HepG2 (cell line): Measurements from ENCODE around the gene IGSF21. TPM values are rescaled to one million over a fixed set of nuclear protein-coding genes. Genes with fewer than 3 reads are reported as not detected.

Source experiments
- ATAC-seq: fragments of 200-7000 bp; cut with Tn5 transposase; 3 replicates; pipeline ENCODE4 v1.9.1; 2020; ENCODE audit warnings: mild to moderate bottlenecking, moderate library complexity
- BruUV-seq: library from RNA; stranded (reverse); fragments of 400-500 nt; replicated peaks from 2 replicates; lab custom pipeline; 2021; lab: Mats Ljungman, UMichigan
- CTCF ChIA-PET: fragments of 300-600 bp; formaldehyde crosslinking; extraction: SDS; loops from one replicate; lab custom pipeline; 2021; ENCODE audit warnings: low total read pairs, inconsistent platforms, low intra/inter-chr PET ratio; lab: Yijun Ruan, JAX
- POLR2A ChIA-PET: fragments of 350-600 bp; sonication (Branson Sonifier 250); formaldehyde crosslinking; loops from one replicate; lab custom pipeline; 2020; ENCODE audit warnings: antibody characterized with exemption, inconsistent platforms; lab: Yijun Ruan, JAX
- DNase-seq: peaks from one replicate; pipeline ENCODE4 v3.0.0-alpha.2; 2015; ENCODE audit warnings: low spot score
- FAIRE-seq: peaks from 3 replicates; lab custom pipeline; 2011; peaks lifted over from hg19 to GRCh38; lab: Jason Lieb, UNC
- H2AFZ ChIP-seq: one replicate; pipeline ENCODE4 v1.6.1; 2011; ENCODE audit warnings: low read length, inconsistent platforms
- H3K27ac ChIP-seq: fragments of 300-600 bp; 3 replicates; pipeline ENCODE4 v1.8.0; 2011; ENCODE audit warnings: mixed run types, mild to moderate bottlenecking, mixed read lengths, low read length, inconsistent platforms; ENCODE audit not compliant: insufficient read depth; ENCODE audit errors: extremely low read length
- H3K27me3 ChIP-seq, 2 experiments: fragments of 200-600 bp in 1 of 2; 2 replicates in 1 of 2; 3 replicates in 1 of 2; pipeline versions ENCODE4 v1.6.0 to v1.8.0; 2011; ENCODE audit warnings: low read length in 2 of 2, mild to moderate bottlenecking in 2 of 2, moderate library complexity in 2 of 2, inconsistent platforms in 1 of 2; ENCODE audit not compliant: insufficient read depth in 2 of 2, control insufficient read depth in 1 of 2
- H3K36me3 ChIP-seq, 2 experiments: fragments of 200-600 bp in 1 of 2; replicated peaks in 1 of 2; 2 replicates in 1 of 2; 3 replicates in 1 of 2; pipeline versions ENCODE4 v1.5.1 to v1.8.0; 2011; ENCODE audit warnings: low read length in 2 of 2, inconsistent platforms in 1 of 2; ENCODE audit not compliant: insufficient read depth in 2 of 2, control insufficient read depth in 1 of 2
- H3K4me1 ChIP-seq: 2 replicates; pipeline ENCODE4 v1.5.1; 2012; ENCODE audit warnings: low read length, inconsistent platforms; ENCODE audit not compliant: insufficient read depth
- H3K4me2 ChIP-seq: 2 replicates; pipeline ENCODE4 v1.6.0; 2011; ENCODE audit warnings: low read depth, low read length, inconsistent platforms
- H3K4me3 ChIP-seq, 3 experiments: fragments of 200-600 bp in 1 of 3; sonication (generic), shearing (Covaris generic) in 1 of 3; replicated peaks in 1 of 3; 2 replicates each; pipeline ENCODE4 v1.5.1; 2011 to 2016; ENCODE audit warnings: low read length in 3 of 3, inconsistent platforms in 2 of 3, low read depth in 2 of 3, mild to moderate bottlenecking in 2 of 3, control low read depth in 1 of 3, mixed read lengths in 1 of 3; ENCODE audit not compliant: insufficient read depth in 1 of 3
- H3K79me2 ChIP-seq: one replicate; pipeline ENCODE4 v1.6.1; 2011; ENCODE audit warnings: low read length, inconsistent platforms; ENCODE audit not compliant: insufficient read depth
- H3K9ac ChIP-seq: 2 replicates; pipeline ENCODE4 v1.6.0; 2011; ENCODE audit warnings: mild to moderate bottlenecking, low read depth, low read length, inconsistent platforms; ENCODE audit not compliant: insufficient read depth
- H3K9me3 ChIP-seq: 2 replicates; pipeline ENCODE4 v1.5.1; 2012; ENCODE audit warnings: mild to moderate bottlenecking, low read length
- H4K20me1 ChIP-seq: 2 replicates; pipeline ENCODE4 v1.6.0; 2011; ENCODE audit warnings: inconsistent platforms, mild to moderate bottlenecking, low read length, moderate library complexity; ENCODE audit not compliant: insufficient read depth
- CEBPB ChIP-seq: IDR thresholded peaks from 2 replicates; pipeline ENCODE4 v1.6.1; 2011; ENCODE audit warnings: low read depth, low read length, improper control_type of control experiment, borderline replicate concordance
- EP300 ChIP-seq, 3 experiments: sonication (generic) in 1 of 3; formaldehyde crosslinking in 1 of 3; IDR thresholded peaks; 2 replicates each; pipeline versions ENCODE4 v1.5.1 to v1.6.1; 2011 to 2020; ENCODE audit warnings: low read depth in 2 of 3, low read length in 2 of 3, borderline replicate concordance in 1 of 3, improper control_type of control experiment in 1 of 3, mild to moderate bottlenecking in 1 of 3, missing genetic modification reagents in 1 of 3, moderate library complexity in 1 of 3
- GATAD2A ChIP-seq: IDR thresholded peaks from 2 replicates; pipeline ENCODE4 v1.6.1; 2016
- MEF2D ChIP-seq: sonication (generic); formaldehyde crosslinking; IDR thresholded peaks from 2 replicates; pipeline ENCODE4 v1.5.1; 2020; ENCODE audit warnings: mild to moderate bottlenecking, missing genetic modification reagents
- SRF ChIP-seq: IDR thresholded peaks from 2 replicates; pipeline ENCODE4 v1.6.1; 2011; ENCODE audit warnings: mild to moderate bottlenecking, low read depth, low read length, moderate library complexity
- TEAD2 ChIP-seq: sonication (generic); formaldehyde crosslinking; IDR thresholded peaks from 2 replicates; pipeline ENCODE4 v1.9.0; 2021; ENCODE audit warnings: missing genetic modification reagents
- ZNF180 ChIP-seq: sonication (generic); formaldehyde crosslinking; IDR thresholded peaks from 2 replicates; pipeline ENCODE4 v1.4.0; 2020; ENCODE audit warnings: low read depth, missing genetic modification reagents, borderline replicate concordance
- ZNF615 ChIP-seq: sonication (generic); formaldehyde crosslinking; IDR thresholded peaks from 2 replicates; pipeline ENCODE4 v1.5.0; 2020; ENCODE audit warnings: mild to moderate bottlenecking, missing genetic modification reagents, borderline replicate concordance
- ZNF616 ChIP-seq: sonication (generic); formaldehyde crosslinking; IDR thresholded peaks from 2 replicates; pipeline ENCODE4 v1.5.0; 2020; ENCODE audit warnings: low read depth, mild to moderate bottlenecking, missing genetic modification reagents
- WGBS: methylation state at CpG from one replicate; pipeline ENCODE4 v1.1.6; 2017; ENCODE audit warnings: low lambda C conversion rate; 5-methylcytosine and 5-hydroxymethylcytosine counted together
- in situ Hi-C: cut with HindIII; loops from 2 replicates; pipeline ENCODE4 v1.10.0; 2017; ENCODE audit warnings: low pct_unique_long_range_greater_than_20kb; ENCODE audit not compliant: extremely low pct_ligation_motif_present
- intact Hi-C: fragments of 100-400 bp; cut with micrococcal nuclease; formaldehyde crosslinking; loops from one replicate; pipeline ENCODE4 v1.10.0; 2022; ENCODE audit not compliant: unreplicated experiment
- polyA plus RNA-seq, 8 experiments: library from polyadenylated mRNA; depleted of rRNA in 3 of 8; stranded (reverse) in 7 of 8; unstranded in 1 of 8; fragments of >200 nt; fragmentation: Illumina TruSeq in 4 of 8; extraction: Trizol in 4 of 8; gene quantifications; 2 replicates each; pipeline versions ENCODE4 v1.2.1 to v1.2.3, GENCODE V29; 2011 to 2016; ENCODE audit warnings: low read depth in 4 of 8, missing spikeins in 1 of 8, mixed read lengths in 1 of 8; ENCODE audit not compliant: insufficient read depth in 1 of 8
- total RNA-seq, 5 experiments: library from RNA; depleted of rRNA; stranded (reverse); fragments of >200 nt; fragmentation: Illumina TruSeq; extraction: Trizol; gene quantifications; 2 replicates each; pipeline ENCODE4 v1.2.3, GENCODE V29; 2016; ENCODE audit warnings: low read depth in 1 of 5
- TF ChIP-seq, protein P1 (sequence below), 2 experiments: sonication (generic) in 1 of 2; formaldehyde crosslinking in 1 of 2; IDR thresholded peaks; 2 replicates each; pipeline versions ENCODE4 v1.5.1 to v1.6.1; 2011 to 2020; ENCODE audit warnings: borderline replicate concordance in 1 of 2, low read depth in 1 of 2, low read length in 1 of 2, mild to moderate bottlenecking in 1 of 2, missing genetic modification reagents in 1 of 2, moderate library complexity in 1 of 2
- TF ChIP-seq, protein P2 (sequence below): IDR thresholded peaks from 2 replicates; pipeline ENCODE4 v1.6.1; 2016; ENCODE audit warnings: low read depth, missing genetic modification reagents, missing compliant biosample characterization

The IGSF21 gene
- total and polyA plus RNA-seq, 2 of the 13 experiments (the other 11 are each of a cell fraction or from before 2014, with no cell fraction given) = not detected

DNA sequence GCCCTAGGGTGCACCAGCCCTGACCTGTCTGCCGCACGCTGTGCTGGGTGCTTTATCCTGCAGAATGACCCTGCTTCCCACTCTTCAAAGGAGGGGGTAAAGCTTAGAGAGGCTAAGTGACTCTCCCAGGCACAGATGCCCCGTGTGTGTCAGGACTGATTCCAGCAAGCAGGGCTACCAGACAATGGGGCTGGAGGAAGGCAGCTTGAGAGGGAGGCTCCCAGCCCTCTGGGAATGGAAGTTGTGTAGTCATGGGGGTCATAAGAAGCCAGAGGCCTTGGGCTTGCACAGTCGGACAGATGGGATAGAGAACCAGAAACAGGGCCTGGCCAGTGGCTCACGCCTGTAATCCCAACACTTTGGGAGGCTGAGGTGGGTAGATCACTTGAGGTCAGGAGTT lies 279.0 kb downstream of the IGSF21 start:
- in situ Hi-C loops = no loop called here
- DNase-seq = no peak

More for the DNA sequence above, 279.0 kb downstream of the IGSF21 start:
- no peak for TF ChIP-seq ZNF615 (CRISPR knock-in tag)
- TF ChIP-seq GATAD2A (CRISPR knock-in tag) = no peak
- TF ChIP-seq ZNF180 (CRISPR knock-in tag) = no peak
- TF ChIP-seq CEBPB = no peak
- TF ChIP-seq TEAD2 (CRISPR knock-in tag) = no peak
- no peak for TF ChIP-seq SRF
- TF ChIP-seq, protein P1, sequence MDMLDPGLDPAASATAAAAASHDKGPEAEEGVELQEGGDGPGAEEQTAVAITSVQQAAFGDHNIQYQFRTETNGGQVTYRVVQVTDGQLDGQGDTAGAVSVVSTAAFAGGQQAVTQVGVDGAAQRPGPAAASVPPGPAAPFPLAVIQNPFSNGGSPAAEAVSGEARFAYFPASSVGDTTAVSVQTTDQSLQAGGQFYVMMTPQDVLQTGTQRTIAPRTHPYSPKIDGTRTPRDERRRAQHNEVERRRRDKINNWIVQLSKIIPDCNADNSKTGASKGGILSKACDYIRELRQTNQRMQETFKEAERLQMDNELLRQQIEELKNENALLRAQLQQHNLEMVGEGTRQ (IDR thresholded peaks at IDR 0.05; ENCODE audit: low read depth, low read length) = no peak
- TF ChIP-seq, protein P1 (CRISPR knock-in tag; IDR thresholded peaks at IDR 0.05; ENCODE audit: borderline replicate concordance) = no peak
- no peak for TF ChIP-seq MEF2D (CRISPR knock-in tag)
- TF ChIP-seq, protein P2, sequence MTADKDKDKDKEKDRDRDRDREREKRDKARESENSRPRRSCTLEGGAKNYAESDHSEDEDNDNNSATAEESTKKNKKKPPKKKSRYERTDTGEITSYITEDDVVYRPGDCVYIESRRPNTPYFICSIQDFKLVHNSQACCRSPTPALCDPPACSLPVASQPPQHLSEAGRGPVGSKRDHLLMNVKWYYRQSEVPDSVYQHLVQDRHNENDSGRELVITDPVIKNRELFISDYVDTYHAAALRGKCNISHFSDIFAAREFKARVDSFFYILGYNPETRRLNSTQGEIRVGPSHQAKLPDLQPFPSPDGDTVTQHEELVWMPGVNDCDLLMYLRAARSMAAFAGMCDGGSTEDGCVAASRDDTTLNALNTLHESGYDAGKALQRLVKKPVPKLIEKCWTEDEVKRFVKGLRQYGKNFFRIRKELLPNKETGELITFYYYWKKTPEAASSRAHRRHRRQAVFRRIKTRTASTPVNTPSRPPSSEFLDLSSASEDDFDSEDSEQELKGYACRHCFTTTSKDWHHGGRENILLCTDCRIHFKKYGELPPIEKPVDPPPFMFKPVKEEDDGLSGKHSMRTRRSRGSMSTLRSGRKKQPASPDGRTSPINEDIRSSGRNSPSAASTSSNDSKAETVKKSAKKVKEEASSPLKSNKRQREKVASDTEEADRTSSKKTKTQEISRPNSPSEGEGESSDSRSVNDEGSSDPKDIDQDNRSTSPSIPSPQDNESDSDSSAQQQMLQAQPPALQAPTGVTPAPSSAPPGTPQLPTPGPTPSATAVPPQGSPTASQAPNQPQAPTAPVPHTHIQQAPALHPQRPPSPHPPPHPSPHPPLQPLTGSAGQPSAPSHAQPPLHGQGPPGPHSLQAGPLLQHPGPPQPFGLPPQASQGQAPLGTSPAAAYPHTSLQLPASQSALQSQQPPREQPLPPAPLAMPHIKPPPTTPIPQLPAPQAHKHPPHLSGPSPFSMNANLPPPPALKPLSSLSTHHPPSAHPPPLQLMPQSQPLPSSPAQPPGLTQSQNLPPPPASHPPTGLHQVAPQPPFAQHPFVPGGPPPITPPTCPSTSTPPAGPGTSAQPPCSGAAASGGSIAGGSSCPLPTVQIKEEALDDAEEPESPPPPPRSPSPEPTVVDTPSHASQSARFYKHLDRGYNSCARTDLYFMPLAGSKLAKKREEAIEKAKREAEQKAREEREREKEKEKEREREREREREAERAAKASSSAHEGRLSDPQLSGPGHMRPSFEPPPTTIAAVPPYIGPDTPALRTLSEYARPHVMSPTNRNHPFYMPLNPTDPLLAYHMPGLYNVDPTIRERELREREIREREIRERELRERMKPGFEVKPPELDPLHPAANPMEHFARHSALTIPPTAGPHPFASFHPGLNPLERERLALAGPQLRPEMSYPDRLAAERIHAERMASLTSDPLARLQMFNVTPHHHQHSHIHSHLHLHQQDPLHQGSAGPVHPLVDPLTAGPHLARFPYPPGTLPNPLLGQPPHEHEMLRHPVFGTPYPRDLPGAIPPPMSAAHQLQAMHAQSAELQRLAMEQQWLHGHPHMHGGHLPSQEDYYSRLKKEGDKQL = no peak
- no peak for TF ChIP-seq ZNF616
- TF ChIP-seq EP300 (IDR thresholded peaks at IDR 0.05; ENCODE audit: low read depth in 2 of 2, low read length in 2 of 2) = no peak
- TF ChIP-seq EP300 (CRISPR knock-in tag; IDR thresholded peaks at IDR 0.05; ENCODE audit: borderline replicate concordance) = no peak
- H3K9ac ChIP-seq = no peak overlapping the region
- H2AFZ ChIP-seq = no peak overlapping the region
- intact Hi-C loops = no loop called here
- H3K27me3 ChIP-seq = peaks cover 0 to 19% of the 10 kb centered on the region in 2 experiments; a peak in 2 of 5 replicates
- H3K27ac ChIP-seq = no peak overlapping the region
- CTCF ChIA-PET = no interaction called here
- no peaks in the 10 kb centered on the region for H3K79me2 ChIP-seq
- H3K4me3 ChIP-seq = no peak overlapping the region
- ATAC-seq (no peak), FAIRE-seq (no peak)
- WGBS = 7% methylated on average over 2 of the region's 5 CpGs
- H3K9me3 ChIP-seq = no peaks in the 10 kb centered on the region
- H3K36me3 ChIP-seq = no peaks in the 10 kb centered on the region
- H4K20me1 ChIP-seq = no peaks in the 10 kb centered on the region
- POLR2A ChIA-PET = no interaction called here
- no peak overlapping the region for H3K4me2 ChIP-seq
- H3K4me1 ChIP-seq = no peaks in the 10 kb centered on the region
- BruUV-seq = no TSS peak
